GM12878 (cell line): ENCODE measurements around the gene RMC1. TPM values are rescaled to one million over a fixed set of nuclear protein-coding genes. Genes with fewer than 3 reads are reported as not detected.

Experiments used
- ATAC-seq: fragments of 200-7000 bp; cut with Tn5 transposase; 3 replicates; pipeline ENCODE4 v1.9.1; 2020; ENCODE audit warnings: mild to moderate bottlenecking, moderate library complexity
- BruUV-seq: library from RNA; stranded (reverse); fragments of 400-500 nt; replicated peaks from 2 replicates; lab custom pipeline; 2021; lab: Mats Ljungman, UMichigan
- CTCF ChIA-PET: fragments of 300-600 bp; sonication (Branson Sonifier 250); formaldehyde crosslinking; extraction: SDS; loops from one replicate; lab custom pipeline; 2021; ENCODE audit warnings: inconsistent platforms; lab: Yijun Ruan, JAX
- POLR2A ChIA-PET: fragments of 350-600 bp; formaldehyde crosslinking; extraction: SDS; loops from one replicate; lab custom pipeline; 2021; ENCODE audit warnings: inconsistent platforms; lab: Charles Lee
- RAD21 ChIA-PET: fragments of 300-600 bp; sonication (Branson Sonifier 250); formaldehyde crosslinking; loops from one replicate; lab custom pipeline; 2023; ENCODE audit warnings: antibody characterized with exemption; ENCODE audit not compliant: unreplicated experiment; lab: Charles Lee
- SMC1A ChIA-PET: fragments of 300-600 bp; sonication (Branson Sonifier 250); formaldehyde crosslinking; loops from one replicate; lab custom pipeline; 2023; ENCODE audit not compliant: unreplicated experiment, uncharacterized antibody; lab: Charles Lee
- DNase-seq: peaks from one replicate; pipeline ENCODE4 v3.0.0-alpha.2; 2011; ENCODE audit warnings: low read depth, low spot score
- FAIRE-seq: peaks from 3 replicates; lab custom pipeline; 2011; peaks lifted over from hg19 to GRCh38; lab: Jason Lieb, UNC
- H2AFZ ChIP-seq: 2 replicates; pipeline ENCODE4 v1.6.0; 2011; ENCODE audit warnings: low read depth, low read length, control low read depth; ENCODE audit not compliant: control insufficient read depth
- H3K27ac ChIP-seq: 2 replicates; pipeline ENCODE4 v1.5.1; 2011; ENCODE audit warnings: control low read depth; ENCODE audit not compliant: control insufficient read depth, insufficient read depth
- H3K27me3 ChIP-seq, 2 experiments: replicated peaks in 1 of 2; 2 replicates each; pipeline versions ENCODE4 v1.6.0 to v1.6.1; 2011; ENCODE audit warnings: low read length in 1 of 2; ENCODE audit not compliant: control insufficient read depth in 2 of 2, insufficient read depth in 2 of 2
- H3K36me3 ChIP-seq, 2 experiments: 2 replicates each; pipeline ENCODE4 v1.5.1; 2011; ENCODE audit warnings: low read length in 1 of 2; ENCODE audit not compliant: control insufficient read depth in 2 of 2, insufficient read depth in 2 of 2
- H3K4me1 ChIP-seq: 2 replicates; pipeline ENCODE4 v1.6.1; 2011; ENCODE audit warnings: mild to moderate bottlenecking, low read length, moderate library complexity, mixed read lengths; ENCODE audit not compliant: control insufficient read depth, insufficient read depth
- H3K4me2 ChIP-seq: 2 replicates; pipeline ENCODE4 v1.6.0; 2011; ENCODE audit warnings: control low read depth; ENCODE audit not compliant: control insufficient read depth, insufficient read depth
- H3K4me3 ChIP-seq: fragments of 200-600 bp; sonication (generic); 2 replicates; pipeline ENCODE4 v1.5.1; 2016
- H3K79me2 ChIP-seq: 2 replicates; pipeline ENCODE4 v1.6.0; 2011; ENCODE audit warnings: low read length; ENCODE audit not compliant: control insufficient read depth, insufficient read depth
- H3K9ac ChIP-seq: 2 replicates; pipeline ENCODE4 v1.8.0; 2011; ENCODE audit warnings: low read length, control low read depth, mixed read lengths; ENCODE audit not compliant: control insufficient read depth, insufficient read depth
- H3K9me3 ChIP-seq: replicated peaks from 3 replicates; pipeline ENCODE4 v1.5.1; 2011; ENCODE audit warnings: mild to moderate bottlenecking, low read length; ENCODE audit not compliant: control insufficient read depth, insufficient read depth
- H4K20me1 ChIP-seq: 2 replicates; pipeline ENCODE4 v1.6.0; 2011; ENCODE audit not compliant: control insufficient read depth, insufficient read depth
- BHLHE40 ChIP-seq, 2 experiments: fragments of 450-650 bp in 1 of 2; IDR thresholded peaks; 2 replicates each; pipeline ENCODE4 v1.6.1; 2011 to 2017; ENCODE audit warnings: low read depth in 2 of 2, borderline replicate concordance in 1 of 2, improper control_type of control experiment in 1 of 2, low read length in 1 of 2, mild to moderate bottlenecking in 1 of 2
- CUX1 ChIP-seq: IDR thresholded peaks from 2 replicates; pipeline ENCODE4 v1.6.1; 2012; ENCODE audit warnings: improper control_type of control experiment, low read depth, low read length; ENCODE audit not compliant: insufficient replicate concordance
- DPF2 ChIP-seq: fragments of 450-650 bp; IDR thresholded peaks from 2 replicates; pipeline ENCODE4 v1.6.1; 2017; ENCODE audit warnings: mild to moderate bottlenecking
- EED ChIP-seq: sonication (generic); IDR thresholded peaks from 2 replicates; pipeline ENCODE4 v1.6.1; 2016; ENCODE audit warnings: antibody characterized with exemption, low read depth
- NBN ChIP-seq: fragments of 450-650 bp; IDR thresholded peaks from 2 replicates; pipeline ENCODE4 v1.6.1; 2016
- NFIC ChIP-seq: IDR thresholded peaks from 2 replicates; pipeline ENCODE4 v1.6.1; 2012; ENCODE audit warnings: low read depth, mild to moderate bottlenecking, inconsistent platforms, low read length, moderate library complexity
- NR2F1 ChIP-seq: fragments of 450-650 bp; conservative IDR thresholded peaks from 2 replicates; pipeline ENCODE4 v1.6.1; 2017; ENCODE audit warnings: mild to moderate bottlenecking
- RAD21 ChIP-seq: IDR thresholded peaks from 2 replicates; pipeline ENCODE4 v1.6.1; 2011; ENCODE audit warnings: mild to moderate bottlenecking, low read depth, low read length, moderate library complexity; ENCODE audit not compliant: insufficient read depth
- RCOR1 ChIP-seq: conservative IDR thresholded peaks from 2 replicates; pipeline ENCODE4 v1.6.1; 2012; ENCODE audit warnings: low read depth, low read length, improper control_type of control experiment
- SP1 ChIP-seq: IDR thresholded peaks from one replicate; pipeline ENCODE4 v1.6.1; 2011; ENCODE audit warnings: low read depth, low read length
- SUPT20H ChIP-seq: IDR thresholded peaks from 2 replicates; pipeline ENCODE4 v1.6.1; 2011; ENCODE audit warnings: low read depth, mild to moderate bottlenecking, low read length, moderate library complexity, borderline replicate concordance; ENCODE audit not compliant: control insufficient read depth
- TCF3 ChIP-seq: IDR thresholded peaks from 2 replicates; pipeline ENCODE4 v1.6.1; 2012; ENCODE audit warnings: low read depth, mild to moderate bottlenecking, low read length, borderline replicate concordance; ENCODE audit not compliant: insufficient read depth
- ZNF24 ChIP-seq: fragments of 450-650 bp; IDR thresholded peaks from 2 replicates; pipeline ENCODE4 v1.6.1; 2017; ENCODE audit warnings: antibody characterized with exemption, mild to moderate bottlenecking
- WGBS: methylation state at CpG from one replicate; pipeline ENCODE4 v1.1.6; 2016; ENCODE audit warnings: low lambda C conversion rate; ENCODE audit not compliant: insufficient replicate concordance, insufficient coverage; ENCODE audit errors: missing lambda C conversion rate; 5-methylcytosine and 5-hydroxymethylcytosine counted together
- in situ Hi-C: fragments of 300-500 bp; cut with MboI; formaldehyde crosslinking; loops from 9 replicates; pipeline ENCODE4 v1.14.3; 2018; ENCODE audit warnings: mixed read lengths
- intact Hi-C: fragments of 100-400 bp; cut with micrococcal nuclease; formaldehyde crosslinking; loops from one replicate; pipeline ENCODE4 v1.14.2; 2022; ENCODE audit not compliant: unreplicated experiment
- polyA plus RNA-seq, 11 experiments: library from polyadenylated mRNA; depleted of rRNA in 4 of 11; unstranded in 6 of 11; stranded (reverse) in 5 of 11; fragments of >200 nt; fragmentation: Nextera tagmentation in 4 of 11; fragmentation: Illumina TruSeq in 1 of 11; extraction: Ambion mirVana in 4 of 11; extraction: Trizol in 1 of 11; gene quantifications; 1 replicate in 1 of 11; 2 replicates in 10 of 11; pipeline versions ENCODE4 v1.2.1 to v1.2.3, GENCODE V29; 2011 to 2016; ENCODE audit warnings: inconsistent platforms in 2 of 11, missing spikeins in 2 of 11, low read depth in 1 of 11
- total RNA-seq, 4 experiments: library from RNA; depleted of rRNA in 3 of 4; stranded (reverse); fragments of >200 nt in 3 of 4; fragmentation: Illumina TruSeq in 1 of 4; extraction: Trizol in 1 of 4; gene quantifications; 2 replicates each; pipeline versions ENCODE4 v1.2.1 to v1.2.3, GENCODE V29; 2013 to 2021
- TF ChIP-seq, protein P1 (sequence below): fragments of 450-650 bp; IDR thresholded peaks from 2 replicates; pipeline ENCODE4 v1.6.1; 2017; ENCODE audit warnings: mild to moderate bottlenecking, low read depth, inconsistent platforms; ENCODE audit not compliant: poor library complexity, severe bottlenecking
- TF ChIP-seq, protein P2 (sequence below): IDR thresholded peaks from 2 replicates; pipeline ENCODE4 v1.6.1; 2011; ENCODE audit warnings: borderline replicate concordance, low read depth, mild to moderate bottlenecking, moderate library complexity, mixed read lengths, low read length; ENCODE audit not compliant: insufficient read depth; ENCODE audit errors: extremely low read length

The RMC1 gene
- total and polyA plus RNA-seq, 10 of the 15 experiments (the other 5 are each of a cell fraction or from before 2014, with no cell fraction given), result 8.4 to 57.6 (median 42.5) TPM

GRCh38 chr18:23539911-23540525 is 36.7 kb downstream of the RMC1 start:
- intact Hi-C loops, result loop anchor here (5.0 kb wide), 1 partner anchor 42 kb away; no protein-coding TSS in a partner anchor
- WGBS, result 91% methylated on average over 9 of the region's 9 CpGs
- SMC1A ChIA-PET, result interaction anchor here (0.6 to 2.6 kb wide), 9 partner anchors 11 to 738 kb away, joined by 3 to 11 read pairs (median 3); no protein-coding TSS in a partner anchor
- no peak for FAIRE-seq
- H3K79me2 ChIP-seq, result no peaks in the 10 kb centered on the region
- CTCF ChIA-PET, result interaction anchor here (0.6 to 2.4 kb wide), 7 partner anchors 24 to 324 kb away, joined by 3 to 10 read pairs (median 7); no protein-coding TSS in a partner anchor
- no peak overlapping the region; the same call in 1 of the 2 replicates for H3K4me2 ChIP-seq
- in situ Hi-C loops, result no loop called here
- DNase-seq, result no peak
- no peak overlapping the region for H2AFZ ChIP-seq
- H3K36me3 ChIP-seq, result peaks cover 30 to 32% of the 10 kb centered on the region in 2 experiments
- 0 out of 2 replicates have a peak overlapping the region, but pooled peaks have one; percentile 47 for H3K27ac ChIP-seq
- H3K4me3 ChIP-seq, result no peak overlapping the region
- ATAC-seq, result no peak
- no peaks in the 10 kb centered on the region for H3K9me3 ChIP-seq
- BruUV-seq, result no TSS peak
- RAD21 ChIA-PET, result interaction anchor here (0.9 kb wide), 1 partner anchor 23 kb away, joined by 3 read pairs; no protein-coding TSS in a partner anchor
- H3K4me1 ChIP-seq, result peaks cover 31% of the 10 kb centered on the region
- POLR2A ChIA-PET, result interaction anchor here (0.6 to 1.1 kb wide), 3 partner anchors 32 to 813 kb away, joined by 3 read pairs; no protein-coding TSS in a partner anchor
- H4K20me1 ChIP-seq, result no peaks in the 10 kb centered on the region
- no peak overlapping the region for H3K9ac ChIP-seq
- no peaks in the 10 kb centered on the region for H3K27me3 ChIP-seq
- no peak for TF ChIP-seq RAD21
- TF ChIP-seq, protein P1, sequence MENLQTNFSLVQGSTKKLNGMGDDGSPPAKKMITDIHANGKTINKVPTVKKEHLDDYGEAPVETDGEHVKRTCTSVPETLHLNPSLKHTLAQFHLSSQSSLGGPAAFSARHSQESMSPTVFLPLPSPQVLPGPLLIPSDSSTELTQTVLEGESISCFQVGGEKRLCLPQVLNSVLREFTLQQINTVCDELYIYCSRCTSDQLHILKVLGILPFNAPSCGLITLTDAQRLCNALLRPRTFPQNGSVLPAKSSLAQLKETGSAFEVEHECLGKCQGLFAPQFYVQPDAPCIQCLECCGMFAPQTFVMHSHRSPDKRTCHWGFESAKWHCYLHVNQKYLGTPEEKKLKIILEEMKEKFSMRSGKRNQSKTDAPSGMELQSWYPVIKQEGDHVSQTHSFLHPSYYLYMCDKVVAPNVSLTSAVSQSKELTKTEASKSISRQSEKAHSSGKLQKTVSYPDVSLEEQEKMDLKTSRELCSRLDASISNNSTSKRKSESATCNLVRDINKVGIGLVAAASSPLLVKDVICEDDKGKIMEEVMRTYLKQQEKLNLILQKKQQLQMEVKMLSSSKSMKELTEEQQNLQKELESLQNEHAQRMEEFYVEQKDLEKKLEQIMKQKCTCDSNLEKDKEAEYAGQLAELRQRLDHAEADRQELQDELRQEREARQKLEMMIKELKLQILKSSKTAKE, result no peak
- no peak for TF ChIP-seq TCF3
- no peak for TF ChIP-seq ZNF24
- TF ChIP-seq DPF2, result no peak
- no peak for TF ChIP-seq BHLHE40 (IDR thresholded peaks at IDR 0.05; ENCODE audit: borderline replicate concordance in 1 of 2, low read depth in 2 of 2, low read length in 1 of 2)
- no peak for TF ChIP-seq SUPT20H
- TF ChIP-seq RCOR1, result no peak
- no peak for TF ChIP-seq NBN
- TF ChIP-seq NR2F1, result no peak
- TF ChIP-seq, protein P2, sequence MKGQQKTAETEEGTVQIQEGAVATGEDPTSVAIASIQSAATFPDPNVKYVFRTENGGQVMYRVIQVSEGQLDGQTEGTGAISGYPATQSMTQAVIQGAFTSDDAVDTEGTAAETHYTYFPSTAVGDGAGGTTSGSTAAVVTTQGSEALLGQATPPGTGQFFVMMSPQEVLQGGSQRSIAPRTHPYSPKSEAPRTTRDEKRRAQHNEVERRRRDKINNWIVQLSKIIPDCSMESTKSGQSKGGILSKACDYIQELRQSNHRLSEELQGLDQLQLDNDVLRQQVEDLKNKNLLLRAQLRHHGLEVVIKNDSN, result no peak
- no peak for TF ChIP-seq CUX1
- no peak for TF ChIP-seq SP1
- no peak for TF ChIP-seq NFIC
- TF ChIP-seq EED, result no peak
